Mucosa of rectum (tissue), 2 donors: Measurements from ENCODE around the gene UBQLN1.
"Not testable (repeated sequence)": the region's sequence is repeated elsewhere in the genome, so short reads cannot be mapped to it uniquely, and the experiment has no call there.

Source experiments
- H3K27ac ChIP-seq, 2 donors: one replicate each; pipeline ENCODE4 v1.7.0; 2013; ENCODE audit warnings: inconsistent platforms in 2 of 2, low read depth in 2 of 2, low read length in 2 of 2
- H3K27me3 ChIP-seq, 2 donors: one replicate each; pipeline ENCODE4 v1.7.0; 2013; ENCODE audit warnings: low read length in 2 of 2; ENCODE audit not compliant: control insufficient read depth in 2 of 2, insufficient read depth in 2 of 2
- H3K36me3 ChIP-seq, 2 donors: one replicate each; pipeline ENCODE4 v1.7.0; 2013; ENCODE audit warnings: low read length in 2 of 2; ENCODE audit not compliant: control insufficient read depth in 2 of 2, insufficient read depth in 2 of 2
- H3K4me1 ChIP-seq, 2 donors: one replicate each; pipeline ENCODE4 v1.7.0; 2013; ENCODE audit warnings: low read length in 2 of 2, mild to moderate bottlenecking in 1 of 2; ENCODE audit not compliant: control insufficient read depth in 2 of 2, insufficient read depth in 2 of 2
- H3K4me3 ChIP-seq, 2 donors: one replicate each; pipeline ENCODE4 v1.7.0; 2013; ENCODE audit warnings: low read length in 2 of 2
- H3K9ac ChIP-seq, 2 donors: one replicate each; pipeline ENCODE4 v1.7.0; 2013; ENCODE audit warnings: low read length in 2 of 2, low read depth in 1 of 2, mild to moderate bottlenecking in 1 of 2
- H3K9me3 ChIP-seq, 2 donors: one replicate each; pipeline ENCODE4 v1.7.0; 2013; ENCODE audit warnings: low read length in 2 of 2; ENCODE audit not compliant: control insufficient read depth in 2 of 2
- donor health status: healthy.
- donor health status: Normal muscosa, but diverticular disease.

UBQLN1 gene

DNA sequence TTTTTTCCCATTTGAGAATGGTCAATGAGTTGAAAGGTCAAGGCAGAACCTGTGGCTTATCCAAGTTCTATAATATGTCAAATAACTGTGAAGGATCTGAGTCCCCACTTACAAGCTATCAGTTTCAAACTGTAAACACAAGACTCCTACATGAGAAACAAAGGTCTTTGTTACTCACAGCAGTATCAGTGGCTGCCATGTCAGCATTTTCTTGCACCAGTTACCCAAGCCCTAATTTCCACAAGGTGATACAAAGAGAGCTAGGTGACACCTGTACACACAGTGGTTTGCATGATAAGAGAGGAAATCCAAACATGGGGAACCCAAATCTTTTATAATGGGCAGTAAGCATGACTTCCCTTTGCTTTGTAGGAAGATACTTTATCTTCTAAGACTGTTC lies 8.0 kb upstream of the UBQLN1 start:
- Histone ChIP-seq H3K4me1 (no peaks in the 10 kb centered on the region), H3K36me3 (no peaks in the 10 kb centered on the region), H3K9ac (no peak overlapping the region), H3K27me3 (no peaks in the 10 kb centered on the region), H3K27ac (no peak overlapping the region), H3K9me3 (no peaks in the 10 kb centered on the region), H3K4me3 (no peak overlapping the region)

DNA sequence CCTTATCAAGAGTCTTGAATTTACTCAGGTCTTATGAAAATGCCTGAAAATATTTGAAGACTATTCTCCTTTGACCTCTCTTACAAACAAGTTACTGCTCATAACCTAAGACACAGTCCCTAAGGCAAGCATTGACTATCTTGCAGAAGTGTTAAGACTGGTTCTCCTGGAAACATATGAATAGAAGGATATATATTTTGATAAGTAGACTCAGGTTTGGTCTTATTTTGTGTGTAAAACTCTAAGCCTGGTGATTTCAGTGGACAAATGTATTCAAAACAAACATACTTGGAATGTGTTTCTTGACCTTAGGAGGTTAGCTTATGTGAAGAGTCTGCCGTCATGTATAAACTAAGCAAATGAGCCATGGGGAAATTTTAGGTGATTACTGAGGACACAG lies 7.5 kb upstream of the UBQLN1 start:
- no peak overlapping the region for H3K9ac ChIP-seq
- no peak overlapping the region for H3K27ac ChIP-seq
- no peak overlapping the region for H3K4me3 ChIP-seq
- no peaks in the 10 kb centered on the region for H3K9me3 ChIP-seq
- H3K36me3 ChIP-seq: no peaks in the 10 kb centered on the region
- no peaks in the 10 kb centered on the region for H3K4me1 ChIP-seq
- no peaks in the 10 kb centered on the region for H3K27me3 ChIP-seq

DNA sequence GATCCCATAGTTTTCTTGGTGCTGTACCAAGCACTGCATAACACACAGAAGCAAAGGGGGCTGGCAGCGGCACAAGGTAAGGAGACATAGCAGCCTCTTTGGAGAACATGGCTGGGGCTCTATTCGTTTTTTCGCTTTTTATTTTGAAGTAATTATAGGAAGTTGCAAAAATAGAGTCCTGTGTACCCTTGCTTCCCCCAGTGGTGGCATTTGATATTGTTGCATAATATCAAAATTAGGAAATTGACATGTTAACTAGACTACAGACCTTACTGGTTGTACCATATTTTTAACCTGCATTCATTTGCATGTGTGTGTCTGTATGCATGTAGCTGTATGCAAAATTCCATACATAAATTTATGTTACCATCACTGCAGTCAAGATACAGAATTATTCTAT lies 6.6 kb upstream of the UBQLN1 start:
- no peaks in the 10 kb centered on the region for H3K36me3 ChIP-seq

DNA sequence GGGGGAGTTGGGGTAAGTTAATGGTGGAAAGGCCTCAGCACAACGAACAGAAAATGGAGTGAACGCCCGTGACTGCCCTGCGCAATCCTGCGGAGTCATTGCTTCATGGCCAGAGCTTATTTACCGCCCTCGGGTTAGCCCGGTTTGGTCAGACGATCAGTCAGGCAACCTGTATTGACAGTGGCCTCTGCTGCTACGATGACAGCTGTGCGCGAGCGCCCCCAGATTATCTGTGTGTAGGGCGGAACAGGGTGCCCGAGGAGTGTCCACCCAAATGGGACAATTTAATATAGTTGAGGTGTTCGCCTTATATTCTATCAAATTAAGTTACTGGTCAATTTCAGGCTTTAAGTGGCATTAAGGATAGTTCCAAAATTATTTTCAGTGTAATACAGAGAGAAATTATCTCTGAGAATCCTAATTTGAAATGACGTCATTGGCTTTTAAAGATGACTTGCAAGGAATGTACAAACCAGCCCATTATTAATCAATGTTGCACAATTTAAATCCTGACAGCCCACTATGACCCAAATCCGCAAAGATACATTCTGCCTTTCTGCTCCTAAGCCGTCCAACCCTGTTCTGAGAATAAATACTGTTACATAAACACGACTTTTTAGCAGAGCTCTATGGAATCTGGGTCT lies 879 bp upstream of the UBQLN1 start:
- Histone ChIP-seq H3K4me1 (peaks cover 5 to 11% of the 10 kb centered on the region in 2 donors), H3K27me3 (no peaks in the 10 kb centered on the region), H3K36me3 (no peaks in the 10 kb centered on the region), H3K9me3 (no peaks in the 10 kb centered on the region), H3K27ac (peak overlapping the region; percentile 94 to 98), H3K9ac (peak overlapping the region; percentile 87 to 97), H3K4me3 (peak overlapping the region; percentile 93 to 97)

More for the DNA sequence above, 6.6 kb upstream of the UBQLN1 start:
- H3K27ac ChIP-seq: no peak overlapping the region
- H3K27me3 ChIP-seq: no peaks in the 10 kb centered on the region
- no peaks in the 10 kb centered on the region for H3K9me3 ChIP-seq
- H3K9ac ChIP-seq: no peak overlapping the region
- H3K4me1 ChIP-seq: no peaks in the 10 kb centered on the region
- no peak overlapping the region for H3K4me3 ChIP-seq

DNA sequence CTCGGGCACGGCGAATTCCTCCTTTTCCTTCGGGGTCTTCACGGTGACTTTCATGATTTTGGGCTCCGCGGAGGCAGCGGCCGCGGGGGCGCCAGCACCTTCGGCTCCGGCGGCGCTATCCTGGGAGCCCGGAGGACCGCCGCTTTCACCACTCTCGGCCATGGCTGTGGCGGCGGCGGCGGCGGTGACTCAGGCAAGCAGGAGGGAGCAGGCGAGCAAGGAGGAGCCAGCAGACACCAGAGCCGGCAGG lies 315 bp downstream of the UBQLN1 start:
- H3K4me3 ChIP-seq: peak overlapping the region; percentile 93 to 97
- H3K4me1 ChIP-seq: peaks cover 5 to 11% of the 10 kb centered on the region in 2 donors
- peak overlapping the region; percentile 87 to 97 for H3K9ac ChIP-seq
- no peaks in the 10 kb centered on the region for H3K27me3 ChIP-seq
- H3K27ac ChIP-seq: peak overlapping the region; percentile 94 to 98
- H3K9me3 ChIP-seq: no peaks in the 10 kb centered on the region
- H3K36me3 ChIP-seq: no peaks in the 10 kb centered on the region

DNA sequence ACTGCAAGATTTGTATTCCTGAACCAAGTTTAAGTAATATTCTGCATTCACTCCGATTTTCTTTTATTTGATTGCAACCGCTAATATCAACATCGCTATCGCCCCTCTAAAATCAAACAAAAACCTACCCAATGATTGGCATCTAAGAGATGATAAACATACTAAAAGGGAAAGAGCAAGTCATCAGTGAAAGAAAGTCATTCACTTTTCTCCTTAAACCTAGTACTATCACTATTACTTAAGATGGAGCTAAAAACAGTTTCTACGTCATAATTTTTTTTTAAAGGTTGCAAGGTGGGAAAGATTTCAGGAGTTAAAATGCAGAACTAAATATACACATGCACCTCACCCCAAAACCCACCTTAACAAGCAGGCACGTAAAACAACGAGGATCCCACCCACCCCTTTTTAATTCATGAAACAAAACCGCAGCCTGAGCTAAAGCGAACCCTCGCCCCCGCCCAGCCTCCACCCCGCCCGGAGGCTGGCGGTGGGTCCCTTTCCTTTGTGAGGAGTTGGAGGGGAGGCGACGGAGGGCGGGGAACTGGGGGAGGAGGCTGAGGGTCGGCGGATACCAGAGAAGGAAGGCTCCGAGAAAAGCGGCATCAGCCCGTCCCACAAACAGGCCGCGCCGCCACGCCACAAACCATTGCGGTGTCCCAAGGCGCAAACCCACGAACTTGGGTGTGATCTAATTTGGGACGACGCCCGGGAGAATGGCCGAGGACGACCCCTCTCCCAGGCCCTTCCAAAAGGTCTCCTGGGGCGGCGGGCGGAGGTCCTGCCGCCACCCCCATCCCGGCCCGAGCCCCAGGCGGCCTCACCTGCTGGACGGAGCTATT lies 861 bp downstream of the UBQLN1 start:
- Histone ChIP-seq H3K27me3 (no peaks in the 10 kb centered on the region), H3K36me3 (no peaks in the 10 kb centered on the region), H3K9me3 (no peaks in the 10 kb centered on the region), H3K4me3 (peak overlapping the region; percentile 93 to 97), H3K4me1 (peaks cover 5 to 11% of the 10 kb centered on the region in 2 donors), H3K9ac (peak overlapping the region; percentile 87 to 97), H3K27ac (peak overlapping the region; percentile 94 to 98)

- not testable (repeated sequence) for H3K36me3 ChIP-seq, H3K27ac ChIP-seq, H3K9ac ChIP-seq, H3K27me3 ChIP-seq, H3K4me3 ChIP-seq, H3K9me3 ChIP-seq
- H3K4me1 ChIP-seq: peaks cover 5 to 13% of the 10 kb centered on the region in 2 donors
Observed at GRCh38 chr9:83705219-83705651, 2.5 kb downstream of the UBQLN1 start.

GRCh38 chr9:83701769-83702168 lies 6.0 kb downstream of the UBQLN1 start:
- H3K27me3 ChIP-seq: no peaks in the 10 kb centered on the region
- H3K4me1 ChIP-seq: peaks cover 5 to 13% of the 10 kb centered on the region in 2 donors
- H3K9ac ChIP-seq: no peak overlapping the region
- H3K36me3 ChIP-seq: no peaks in the 10 kb centered on the region
- no peak overlapping the region for H3K4me3 ChIP-seq
- no peak overlapping the region for H3K27ac ChIP-seq
- H3K9me3 ChIP-seq: no peaks in the 10 kb centered on the region

DNA sequence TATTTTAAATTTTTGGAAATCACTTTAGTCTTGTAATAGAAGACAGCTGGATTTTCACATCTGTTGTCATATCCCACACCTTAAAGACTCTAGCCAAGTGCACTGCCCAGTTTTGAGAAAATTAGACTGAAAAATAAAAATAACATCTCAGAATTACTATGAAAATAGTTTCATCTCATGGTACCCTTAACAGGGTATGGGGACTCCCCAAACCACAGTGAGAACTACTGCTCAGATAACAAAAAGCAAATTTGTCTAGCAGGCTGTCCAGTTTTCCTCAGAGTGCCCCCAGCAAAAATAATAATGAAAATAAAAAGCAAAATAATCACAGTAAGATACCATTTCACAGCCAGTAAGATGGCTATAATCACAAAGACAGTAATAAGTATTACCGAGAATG lies 6.5 kb downstream of the UBQLN1 start:
- Histone ChIP-seq H3K36me3 (no peaks in the 10 kb centered on the region), H3K27ac (no peak overlapping the region), H3K4me1 (peaks cover 5 to 11% of the 10 kb centered on the region in 2 donors), H3K4me3 (no peak overlapping the region), H3K27me3 (no peaks in the 10 kb centered on the region), H3K9ac (no peak overlapping the region), H3K9me3 (no peaks in the 10 kb centered on the region)

DNA sequence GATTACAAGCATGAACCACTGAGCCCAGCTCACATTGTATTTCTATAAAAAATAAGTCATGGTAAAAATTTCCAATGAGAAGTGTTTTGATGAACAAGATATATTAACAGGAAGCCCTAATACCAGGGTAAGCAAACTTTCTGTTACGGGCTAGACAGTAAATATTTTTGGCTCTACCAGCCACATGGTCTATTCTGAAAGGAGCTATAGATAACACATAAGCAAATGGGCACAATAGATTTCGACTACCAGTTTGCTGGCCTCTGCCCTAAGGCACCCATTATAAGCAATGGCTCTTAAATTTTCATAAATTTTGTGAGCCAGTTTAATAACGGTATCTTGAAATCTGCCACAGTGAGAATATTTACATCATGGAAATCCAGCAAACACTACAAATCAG lies 8.1 kb downstream of the UBQLN1 start:
- Histone ChIP-seq H3K9me3 (no peaks in the 10 kb centered on the region), H3K9ac (no peak overlapping the region), H3K4me3 (no peak overlapping the region), H3K27ac (no peak overlapping the region), H3K4me1 (peaks cover 0 to 2% of the 10 kb centered on the region in 2 donors), H3K36me3 (no peaks in the 10 kb centered on the region), H3K27me3 (no peaks in the 10 kb centered on the region)
